Embryonic facial prominence (tissue), 1 donor: Measurements from ENCODE around the gene ZC2HC1C.
A peak's percentile ranks its signal among the peaks of the same experiment; 100 is the strongest.
"Not testable (repeated sequence)": the region's sequence is repeated elsewhere in the genome, so short reads cannot be mapped to it uniquely, and the experiment has no call there.

Experiments
- DNase-seq: peaks from one replicate; pipeline ENCODE4 v3.0.0-alpha.2; 2016; ENCODE audit errors: extremely low spot score

ZC2HC1C gene

DNA sequence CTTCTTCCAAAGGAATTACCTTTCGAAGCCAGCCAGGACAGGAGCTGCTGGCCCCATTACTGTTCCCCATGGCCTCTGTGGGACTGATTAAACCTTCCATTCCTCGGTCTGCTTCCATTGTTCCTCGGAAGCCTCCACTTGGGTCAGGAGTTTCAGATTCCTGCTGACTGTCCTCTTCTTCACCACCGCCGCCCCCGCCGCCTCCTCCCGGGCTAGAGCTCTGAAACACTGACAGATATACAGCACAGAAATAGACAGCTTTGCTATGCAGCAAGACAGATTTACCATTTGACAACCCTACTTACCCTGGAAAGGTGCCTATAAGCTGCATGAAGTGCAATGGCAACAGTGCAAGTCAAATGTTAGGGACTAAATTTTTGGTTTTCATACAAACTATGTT, 21.8 kb downstream of the ZC2HC1C start:
- DNase-seq, result no peak

DNA sequence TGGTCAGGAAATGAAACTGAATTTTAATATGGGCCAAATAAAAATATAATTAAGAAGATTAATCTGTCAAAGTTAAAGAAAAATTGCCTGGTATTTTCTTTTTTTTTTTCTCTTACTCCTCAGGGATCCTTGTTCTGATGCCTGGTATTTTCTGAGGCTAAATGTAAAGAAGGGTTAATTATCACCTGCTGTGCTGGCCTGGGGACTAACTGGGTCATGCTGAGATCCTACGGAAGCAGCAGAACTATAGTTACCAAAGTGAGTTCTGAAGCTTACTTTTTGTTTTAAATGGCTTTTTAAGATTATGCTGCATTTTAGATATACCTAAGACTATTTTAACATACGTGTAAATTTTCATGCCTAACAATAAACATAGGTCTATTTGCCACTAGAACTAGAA, 23.3 kb downstream of the ZC2HC1C start:
- DNase-seq, result no peak

DNA sequence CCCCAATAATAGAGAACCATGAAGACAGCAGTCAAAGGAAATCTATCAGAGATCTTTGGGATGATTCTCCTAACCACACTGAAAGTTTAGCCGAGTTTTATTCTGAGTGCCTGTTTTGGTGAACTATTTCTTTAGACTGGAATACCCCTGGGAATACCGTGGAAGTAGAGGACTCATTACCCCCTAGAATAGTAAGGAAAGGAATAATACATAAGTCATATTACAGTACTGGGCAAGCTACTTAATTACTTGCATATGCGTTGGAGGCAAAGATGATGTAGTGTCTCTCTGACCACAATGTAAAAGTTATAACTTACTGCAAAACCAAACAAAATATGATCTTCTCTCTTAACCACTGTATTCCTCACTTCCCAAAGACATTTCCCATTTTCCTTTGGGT, 25.5 kb downstream of the ZC2HC1C start:
- DNase-seq, result no peak

DNA sequence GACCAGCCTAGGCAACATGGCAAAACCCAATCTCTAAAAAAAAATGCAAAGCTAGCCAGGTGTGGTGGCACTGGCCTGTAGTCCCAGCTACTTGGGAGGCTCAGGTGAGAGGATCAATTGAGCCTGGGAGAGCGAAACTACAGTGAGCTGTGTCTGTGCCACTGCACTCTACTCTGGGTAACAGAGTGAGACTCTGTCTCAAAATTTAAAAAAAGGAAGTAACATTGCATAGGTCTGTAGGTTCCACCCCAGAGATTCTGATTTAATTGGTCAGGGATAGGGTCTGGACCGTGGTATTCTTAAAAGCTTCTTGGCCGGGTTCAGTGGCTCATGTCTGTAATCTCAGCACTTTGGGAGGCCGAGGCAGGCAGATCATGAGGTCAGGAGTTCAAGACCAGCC, 26.2 kb downstream of the ZC2HC1C start:
- no peak for DNase-seq

DNA sequence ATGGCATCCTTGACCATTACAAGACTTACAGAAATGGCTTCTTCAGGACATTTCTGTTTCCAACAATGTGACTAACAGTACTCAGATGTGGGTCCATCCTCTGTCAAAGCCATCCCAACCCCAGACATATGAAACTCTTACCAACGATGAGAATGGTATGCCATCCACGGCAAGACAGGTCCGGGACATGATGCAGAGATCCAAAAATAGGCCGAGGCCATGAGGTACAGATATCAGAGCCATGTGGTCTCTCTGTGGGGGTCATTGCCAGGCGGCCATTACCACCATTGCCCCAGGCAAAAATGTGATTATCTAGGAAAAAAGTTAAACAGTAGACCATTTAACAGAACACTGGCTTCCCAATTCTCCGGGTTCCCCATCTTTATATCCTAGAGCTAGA, 27.5 kb downstream of the ZC2HC1C start:
- DNase-seq, result no peak

DNA sequence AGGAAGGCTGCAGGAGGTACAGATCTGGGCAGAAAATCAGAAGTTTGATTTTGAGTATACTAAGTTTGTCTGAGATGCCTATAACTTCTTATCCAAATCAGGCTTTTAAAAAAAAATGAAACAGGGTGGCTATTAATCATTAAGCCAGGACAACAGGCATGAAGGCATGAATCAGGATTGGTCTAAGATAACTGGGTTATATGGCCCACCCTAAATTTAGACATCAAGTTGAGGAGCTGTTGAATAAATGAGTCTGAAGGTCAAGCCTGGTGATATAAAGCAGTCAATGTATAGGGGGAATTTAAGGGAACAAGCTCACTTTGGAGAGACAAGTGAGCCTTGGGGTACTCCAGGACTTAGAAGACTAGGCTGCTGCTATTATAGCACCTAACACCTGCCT, 28.8 kb downstream of the ZC2HC1C start:
- DNase-seq, result no peak

DNA sequence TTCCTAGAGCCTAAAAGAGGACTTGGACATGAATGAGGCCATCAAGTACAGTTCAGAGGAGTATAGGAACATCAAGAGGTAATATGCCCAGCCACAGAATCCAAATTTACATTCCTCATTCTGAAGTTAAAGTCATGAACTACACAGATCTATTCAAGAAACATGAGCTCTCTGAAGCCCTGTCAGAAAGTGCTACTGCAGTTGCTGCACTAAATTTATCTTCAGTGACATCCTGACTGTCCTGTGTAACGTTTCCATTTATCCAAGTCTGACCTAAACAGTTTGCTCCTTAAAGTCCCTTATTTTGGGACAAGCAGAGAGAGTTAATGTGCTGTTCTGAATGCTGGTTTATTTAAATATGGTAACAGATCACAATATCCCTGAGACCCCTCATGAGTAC, 29.2 kb downstream of the ZC2HC1C start:
- DNase-seq, result no peak

DNA sequence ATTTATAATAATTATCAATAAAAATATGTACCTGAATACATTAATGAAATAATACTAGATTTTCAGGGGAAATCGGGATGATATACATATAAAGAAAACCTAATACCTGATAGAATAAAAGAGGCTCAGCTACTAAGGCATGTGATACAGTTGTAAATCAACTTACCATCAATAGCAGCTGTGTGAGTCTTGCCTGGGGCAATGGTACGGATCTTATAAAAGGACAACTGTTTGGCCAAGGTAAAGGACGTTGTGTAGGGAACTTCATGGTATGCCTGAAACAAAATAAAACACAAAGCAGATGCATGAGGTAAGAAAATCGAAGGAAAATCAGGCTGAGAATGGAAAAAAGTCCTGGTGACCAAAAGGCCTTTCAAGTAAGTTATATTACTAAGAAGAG, 32.0 kb downstream of the ZC2HC1C start:
- DNase-seq, result no peak

DNA sequence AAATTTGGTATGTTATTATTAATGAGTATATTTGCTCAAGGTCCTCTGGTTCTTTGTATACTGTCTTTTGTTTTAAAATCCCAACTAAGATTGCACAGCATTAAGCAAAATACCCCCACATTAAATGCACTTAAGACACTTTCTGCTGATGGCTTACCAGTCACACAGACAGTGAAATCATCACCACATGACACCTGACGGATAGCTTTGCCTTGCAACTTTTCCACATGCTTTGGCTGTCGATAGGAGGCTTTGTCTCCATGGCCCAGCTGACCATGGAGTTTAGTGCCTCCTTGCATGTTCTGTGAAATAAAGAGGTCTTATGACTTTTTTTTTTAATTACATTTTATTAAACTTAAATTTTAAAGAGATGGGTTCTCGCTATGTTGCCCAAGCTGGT, 37.7 kb downstream of the ZC2HC1C start:
- DNase-seq, result no peak

DNA sequence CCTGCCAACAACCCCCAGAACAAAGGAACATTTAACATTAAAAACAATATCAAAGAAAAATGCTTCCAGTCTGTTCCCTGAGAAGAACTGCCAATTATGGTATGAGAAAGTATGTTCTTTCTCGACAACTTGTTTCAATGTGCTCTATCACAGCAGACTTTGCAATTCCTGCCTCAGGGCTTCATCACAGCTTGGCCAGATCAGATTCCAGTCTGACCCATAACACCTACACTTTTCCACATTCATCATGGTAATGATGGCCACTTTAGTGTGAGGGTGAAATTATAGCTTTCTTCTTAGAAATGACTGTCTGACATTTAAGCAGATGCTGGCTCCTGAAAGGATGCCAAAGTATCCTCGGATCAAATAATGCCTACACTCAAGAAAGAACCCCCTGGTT, 40.4 kb downstream of the ZC2HC1C start:
- DNase-seq, result no peak

DNA sequence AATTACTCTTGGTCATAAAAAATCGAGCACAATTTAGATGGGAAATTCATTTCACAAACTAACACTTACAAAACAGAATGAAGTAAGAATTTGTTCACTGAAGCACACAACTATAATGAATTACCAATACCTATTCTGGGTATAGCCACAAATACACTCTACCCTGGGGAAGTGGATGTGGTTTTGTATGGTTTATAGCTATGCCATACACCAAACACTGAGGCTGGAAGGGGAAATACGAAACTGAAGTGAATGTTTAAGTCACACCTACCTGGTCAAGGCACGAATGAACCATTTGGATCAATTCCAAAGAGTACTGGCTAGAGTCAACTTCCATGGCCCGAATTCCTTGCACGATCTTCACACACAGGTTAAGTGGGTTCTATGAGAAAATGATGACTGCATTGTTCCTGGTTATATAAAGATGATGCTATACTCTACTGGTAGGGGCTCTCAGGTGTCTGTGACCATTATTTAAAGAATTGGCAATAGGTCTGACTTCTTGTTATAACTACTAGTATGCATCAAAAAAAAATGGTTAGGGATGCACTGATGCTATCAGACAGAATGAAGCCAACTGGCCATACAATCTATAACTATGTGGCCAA, 44.6 kb downstream of the ZC2HC1C start:
- no peak for DNase-seq

DNA sequence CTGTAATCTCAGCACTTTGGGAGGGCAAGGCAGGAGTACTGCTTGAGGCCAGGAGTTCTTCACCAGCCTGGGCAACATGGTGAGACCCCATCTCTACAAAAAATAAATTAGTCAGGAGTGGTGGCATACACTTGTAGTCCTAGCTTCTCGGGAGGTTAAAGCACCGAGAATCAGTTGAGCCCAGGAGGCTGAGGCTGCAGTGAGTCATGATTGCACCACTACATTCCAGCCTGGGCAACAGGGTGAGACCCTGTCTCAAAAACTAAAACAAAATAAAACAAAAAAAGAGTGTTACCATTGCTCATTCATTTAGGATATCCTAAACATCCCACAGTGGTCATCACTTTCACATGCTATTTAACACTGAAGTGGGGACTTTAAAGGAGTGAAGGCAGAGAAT, 49.6 kb downstream of the ZC2HC1C start:
- DNase-seq, result no peak

DNA sequence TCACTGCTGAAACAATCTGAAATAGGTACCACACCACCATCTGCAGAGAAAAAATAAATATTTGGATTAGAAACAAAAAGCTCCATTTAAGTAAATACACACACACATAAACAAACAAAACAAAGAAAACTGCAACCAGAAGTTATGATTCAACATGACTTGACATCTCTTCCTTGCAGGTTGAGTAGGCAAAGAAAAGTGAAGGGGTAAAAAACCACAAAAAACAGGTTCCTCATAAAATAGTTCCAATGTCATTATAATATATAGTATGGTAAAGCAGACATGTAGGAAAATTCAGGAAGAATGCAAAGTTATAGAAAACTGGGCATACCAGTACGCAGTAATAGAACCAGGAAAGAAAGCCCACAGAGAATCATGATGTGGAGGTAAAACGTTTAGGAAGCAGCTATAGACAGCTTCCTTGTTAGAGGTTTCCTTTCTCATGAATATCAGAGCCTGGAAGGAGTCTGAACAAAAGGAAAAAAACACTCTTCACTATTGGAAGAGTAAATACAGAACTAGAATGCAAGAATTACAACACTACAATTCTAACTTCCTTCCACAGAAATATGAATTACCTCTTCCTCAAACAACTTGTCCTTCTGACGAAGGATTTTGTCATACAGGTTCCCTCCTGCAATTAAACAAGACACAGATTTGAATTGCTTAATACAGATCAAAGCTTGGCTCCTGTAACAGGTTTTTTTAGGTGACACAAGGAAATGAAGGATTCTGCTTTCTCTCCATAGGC, 51.3 kb downstream of the ZC2HC1C start:
- no peak for DNase-seq

DNA sequence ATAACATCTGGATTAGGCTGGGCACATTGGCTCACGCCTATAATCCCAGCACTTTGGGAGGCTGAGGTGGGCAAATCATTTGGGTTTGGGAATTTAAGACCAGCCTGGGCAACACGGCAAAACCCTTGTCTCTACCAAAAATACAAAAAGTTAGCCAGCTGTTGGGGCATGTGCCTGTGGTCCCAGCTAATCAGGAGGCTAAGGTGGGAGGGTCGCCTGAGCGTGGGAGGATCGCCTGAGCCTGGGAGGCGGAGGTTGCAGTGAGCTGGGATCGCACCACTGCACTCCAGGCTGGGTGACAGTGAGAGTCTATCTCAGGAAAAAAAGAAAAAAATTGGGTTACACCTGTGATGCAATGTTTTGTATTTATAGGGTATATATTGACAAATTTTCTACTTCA, 52.1 kb downstream of the ZC2HC1C start:
- no peak for DNase-seq

DNA sequence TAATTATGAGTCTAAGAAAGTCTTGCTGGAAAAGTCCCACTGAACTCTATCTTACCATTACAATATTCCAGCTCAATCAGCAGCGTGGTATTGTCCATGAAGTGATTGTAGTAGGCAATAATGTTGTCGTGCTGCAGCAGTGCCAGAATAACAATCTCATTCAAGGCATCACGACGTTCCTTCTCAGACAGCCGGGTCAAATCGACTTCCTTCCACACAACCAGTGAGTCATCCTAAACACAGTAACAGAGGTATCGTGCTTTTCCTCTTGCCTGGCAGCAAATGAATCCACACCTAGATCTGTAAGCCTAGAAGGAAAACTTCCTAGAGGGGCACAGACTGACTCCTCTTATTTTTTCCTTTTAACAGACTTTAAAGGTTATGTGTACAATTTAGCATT, 54.5 kb downstream of the ZC2HC1C start:
- no peak for DNase-seq

DNA sequence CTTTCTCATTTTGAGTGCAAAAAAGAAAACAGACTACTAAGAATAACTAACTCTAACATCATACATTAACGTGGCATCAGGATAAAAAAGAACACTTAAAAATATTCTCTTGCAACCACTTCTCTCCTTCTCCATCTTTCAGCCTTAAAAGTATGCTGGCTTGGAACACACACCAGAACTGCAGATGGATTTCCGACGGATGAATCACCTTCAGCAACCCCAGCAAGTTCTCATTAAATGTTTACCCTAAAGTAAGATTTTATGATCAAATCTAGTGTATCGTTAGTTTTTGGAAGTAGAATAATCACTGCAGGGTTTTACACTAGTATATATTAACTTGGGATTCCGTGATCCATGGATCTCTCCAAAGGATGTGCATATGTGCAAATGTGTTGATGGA, 56.2 kb downstream of the ZC2HC1C start:
- no peak for DNase-seq

DNA sequence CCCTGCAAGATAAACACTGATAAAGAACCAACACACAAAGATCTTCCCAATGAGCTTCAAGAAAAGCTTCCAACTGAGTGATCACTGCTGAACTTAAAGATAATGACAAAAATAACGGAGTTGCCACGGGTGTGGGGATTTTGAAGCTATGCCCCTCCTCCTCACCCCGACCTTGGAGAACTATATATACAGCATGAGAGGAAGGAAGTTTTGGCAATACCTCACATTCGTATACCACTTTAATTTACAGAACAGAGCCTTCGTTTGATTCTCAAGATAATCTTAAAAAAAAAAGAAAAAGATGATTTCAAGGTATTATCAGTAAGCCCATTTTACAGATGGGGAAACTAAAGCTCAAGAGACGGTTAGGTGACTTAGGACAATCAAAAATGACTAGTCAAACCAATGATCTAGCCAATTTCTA, 56.7 kb downstream of the ZC2HC1C start:
- no peak for DNase-seq

DNA sequence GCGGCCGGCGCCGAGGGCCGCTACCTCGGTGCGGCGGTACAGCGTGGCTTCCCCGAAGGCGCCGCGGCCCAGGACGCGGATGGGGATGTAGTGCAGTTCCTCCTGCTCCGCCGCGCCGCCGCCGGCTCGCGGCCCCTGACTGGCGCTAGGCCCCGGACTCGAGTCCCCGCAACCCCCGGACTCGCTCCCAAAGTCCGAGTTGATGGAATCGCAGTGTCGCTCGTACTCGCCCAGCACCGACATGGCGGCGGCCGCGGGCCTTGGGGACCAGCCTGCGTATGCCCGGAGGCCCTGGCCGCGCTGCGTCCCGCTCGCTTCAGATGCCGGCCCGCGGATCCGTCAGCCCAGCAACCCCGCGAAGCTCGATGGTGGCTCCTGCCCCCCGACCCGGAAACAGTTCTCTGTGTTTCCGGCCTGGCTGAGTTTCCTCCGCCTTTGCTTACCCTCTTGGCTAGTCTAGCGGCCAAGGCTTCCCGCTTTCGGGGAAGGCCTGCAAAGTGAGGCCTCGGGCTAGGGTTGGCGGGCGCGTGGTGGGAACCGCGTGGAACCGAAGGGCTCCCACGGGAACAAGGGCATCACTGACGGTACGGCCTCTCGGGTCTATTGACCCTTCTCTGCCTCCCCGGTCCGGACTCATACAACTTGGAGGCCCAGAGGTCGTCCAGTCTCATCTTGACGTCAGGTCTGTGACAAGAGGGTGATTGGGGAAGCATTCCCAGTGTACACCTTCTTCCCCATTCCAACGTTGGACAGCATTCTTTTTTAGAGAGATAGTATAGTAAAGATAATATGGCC, 57.4 kb downstream of the ZC2HC1C start, which contains the start of gene NEK9:
Gene NEK9 (minus strand): TSS at position 370 of the 795 bp plus-strand sequence. CDS start 127 bp downstream, at position 243.
- DNase-seq, result peak; percentile 85

DNA sequence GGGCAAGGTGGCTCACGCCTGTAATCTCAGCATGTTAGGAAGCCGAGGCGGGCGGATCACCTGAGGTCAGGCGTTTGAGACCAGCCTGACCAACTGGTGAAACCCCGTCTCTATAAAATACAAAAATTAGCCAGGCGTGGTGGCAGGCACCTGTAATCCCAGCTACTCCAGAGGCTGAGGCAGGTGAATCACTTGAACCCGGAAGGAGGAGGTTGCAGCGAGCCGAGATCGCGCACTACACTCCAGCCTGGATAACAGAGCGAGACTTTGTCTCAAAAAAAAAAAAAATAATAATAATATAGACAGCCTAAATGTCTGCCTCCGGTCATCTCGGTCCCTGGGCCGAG, 58.0 kb downstream of the ZC2HC1C start:
- not testable (repeated sequence) for DNase-seq

DNA sequence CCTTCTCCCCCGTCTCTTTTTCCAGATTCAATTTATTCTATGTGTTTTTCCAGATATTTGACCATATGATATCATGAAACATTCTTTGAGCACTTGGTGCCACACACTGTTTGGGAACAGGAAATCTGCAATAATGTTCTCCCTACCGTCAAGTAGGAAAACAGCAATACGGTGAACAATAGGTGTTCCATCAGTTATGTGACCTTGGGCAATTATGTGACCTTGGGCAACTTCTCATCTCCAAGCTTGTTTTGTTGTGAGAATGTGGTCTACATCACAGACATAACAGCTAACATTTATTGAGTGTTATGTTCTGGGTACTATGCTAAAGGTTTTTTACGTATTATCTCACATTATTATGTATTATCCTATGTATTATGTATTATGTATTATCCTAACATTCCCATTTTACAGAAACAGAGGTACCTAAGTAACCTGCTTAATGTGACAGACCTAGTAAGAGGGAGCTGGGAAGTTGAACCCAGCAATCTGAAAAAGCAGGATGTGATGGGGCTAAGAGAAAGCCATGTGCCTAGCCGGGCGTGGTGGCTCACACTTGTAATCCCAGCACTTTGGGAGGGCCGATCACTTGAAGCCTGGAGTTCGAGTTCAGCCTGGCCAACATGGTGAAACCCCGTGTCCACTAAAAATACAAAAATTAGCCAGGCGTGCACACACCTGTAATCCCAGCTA, 58.6 kb downstream of the ZC2HC1C start:
- DNase-seq, result no peak

DNA sequence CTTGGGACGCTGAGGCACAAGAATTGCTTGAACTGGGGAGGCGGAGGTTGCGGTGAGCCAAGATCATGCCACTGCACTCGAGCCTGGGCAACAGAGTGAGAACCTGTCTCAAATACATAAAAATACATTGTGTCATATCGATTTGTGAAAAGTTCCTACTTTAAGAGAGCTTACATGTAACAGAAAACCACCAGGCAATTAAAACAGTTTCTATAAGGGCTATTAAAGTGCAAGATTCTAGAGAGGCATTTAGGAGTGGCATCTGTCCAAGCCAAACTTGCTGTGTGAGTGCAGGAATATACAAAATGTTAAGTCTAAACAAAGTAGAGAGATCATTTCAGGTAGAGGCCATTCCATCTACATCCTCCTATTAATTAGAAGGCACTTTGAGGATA, 59.2 kb downstream of the ZC2HC1C start:
- no peak for DNase-seq
